Activated CD8-positive, alpha-beta T cell treated with anti-CD3 and anti-CD28 coated beads, Interleukin-2, amount 10 ng/mL, durations not matched to agents 7 days and 5 days (primary cell): Measurements from ENCODE around the gene RFX4. TPM values are rescaled to one million over a fixed set of nuclear protein-coding genes. Genes with fewer than 3 reads are reported as not detected.

ENCODE experiments used
- ATAC-seq: fragments of 150-1000 bp; cut with Tn5 transposase; one replicate; pipeline ENCODE4 v1.10.0; 2021; ENCODE audit warnings: moderate library complexity
- CTCF ChIA-PET: fragments of 350-600 bp; sonication (Branson Sonifier 250); formaldehyde crosslinking; loops from one replicate; lab custom pipeline; 2021; ENCODE audit warnings: antibody characterized with exemption; lab: Charles Lee
- POLR2A ChIA-PET: fragments of 350-600 bp; sonication (Branson Sonifier 250); formaldehyde crosslinking; loops from one replicate; lab custom pipeline; 2021; ENCODE audit warnings: antibody characterized with exemption; lab: Charles Lee
- DNase-seq: peaks from one replicate; pipeline ENCODE4 v3.0.0-alpha.2; 2020
- H3K27ac Mint-ChIP-seq: one replicate; pipeline ENCODE4 v1.8.0; 2021; ENCODE audit warnings: mild to moderate bottlenecking, mixed read lengths
- H3K27me3 Mint-ChIP-seq: one replicate; pipeline ENCODE4 v1.8.0; 2021; ENCODE audit warnings: low read depth, mixed read lengths
- H3K36me3 Mint-ChIP-seq: one replicate; pipeline ENCODE4 v1.8.0; 2021; ENCODE audit warnings: low read depth, mixed read lengths
- H3K4me1 Mint-ChIP-seq: one replicate; pipeline ENCODE4 v1.8.0; 2021; ENCODE audit warnings: low read depth, mixed read lengths
- H3K4me3 Mint-ChIP-seq: one replicate; pipeline ENCODE4 v1.8.0; 2021; ENCODE audit warnings: mild to moderate bottlenecking, mixed read lengths
- H3K9me3 Mint-ChIP-seq: one replicate; pipeline ENCODE4 v1.8.0; 2022; ENCODE audit warnings: mixed read lengths; ENCODE audit not compliant: insufficient read depth
- total RNA-seq, 2 experiments: library from RNA; stranded (reverse); gene quantifications; one replicate each; pipeline ENCODE4 v1.2.3, GENCODE V29; 2021

RFX4 gene
- total RNA-seq, 2 experiments from 2014 or later = not detected

DNA sequence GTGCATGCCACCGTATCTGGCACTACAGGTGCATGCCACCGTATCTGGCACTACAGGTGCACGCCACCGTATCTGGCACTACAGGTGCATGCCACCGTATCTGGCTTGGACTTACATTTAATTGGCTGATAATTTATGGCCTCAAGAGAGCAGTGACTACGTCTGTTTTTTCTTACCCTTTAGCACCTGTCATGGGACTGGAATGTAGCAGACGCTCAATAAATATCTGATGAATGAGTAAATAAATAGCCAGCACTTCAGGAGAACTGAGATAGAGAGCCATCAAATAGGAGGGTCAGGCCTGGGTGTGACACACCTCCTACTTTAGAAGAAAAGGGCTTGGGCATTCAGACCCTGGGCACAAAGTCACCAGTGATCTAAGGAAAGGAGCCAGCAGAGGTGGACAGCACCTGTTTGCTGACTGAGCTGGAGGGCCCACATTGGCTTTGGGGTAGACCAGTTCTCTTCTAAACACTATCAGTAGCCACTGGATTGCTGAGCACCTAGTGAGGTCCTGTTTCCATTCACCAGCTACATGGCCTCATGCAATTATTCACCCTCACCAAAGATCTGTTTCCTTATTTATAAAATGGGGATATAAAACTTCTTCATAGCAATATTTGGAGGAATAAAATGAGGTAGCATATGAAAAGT, 50.1 kb downstream of the RFX4 start:
- CTCF ChIA-PET = no interaction called here
- Mint-ChIP-seq H3K4me1 (no peaks in the 10 kb centered on the region), H3K9me3 (no peaks in the 10 kb centered on the region), H3K4me3 (no peak overlapping the region), H3K36me3 (no peaks in the 10 kb centered on the region), H3K27me3 (peaks cover 5% of the 10 kb centered on the region), H3K27ac (no peak overlapping the region)
- ATAC-seq (no peak), DNase-seq (no peak)
- POLR2A ChIA-PET = interaction anchor here (0.7 kb wide), 1 partner anchor 207 kb away, joined by 3 read pairs; no protein-coding TSS in a partner anchor

- Mint-ChIP-seq H3K36me3 (no peaks in the 10 kb centered on the region), H3K9me3 (no peaks in the 10 kb centered on the region), H3K4me3 (no peak overlapping the region), H3K27ac (no peak overlapping the region), H3K4me1 (no peaks in the 10 kb centered on the region), H3K27me3 (peaks cover 5% of the 10 kb centered on the region)
- DNase-seq = no peak
- CTCF ChIA-PET = no interaction called here
- no peak for ATAC-seq
- POLR2A ChIA-PET = no interaction called here
These were observed 50.6 kb downstream of the RFX4 start for GRCh38 chr12:106633451-106633823.

DNA sequence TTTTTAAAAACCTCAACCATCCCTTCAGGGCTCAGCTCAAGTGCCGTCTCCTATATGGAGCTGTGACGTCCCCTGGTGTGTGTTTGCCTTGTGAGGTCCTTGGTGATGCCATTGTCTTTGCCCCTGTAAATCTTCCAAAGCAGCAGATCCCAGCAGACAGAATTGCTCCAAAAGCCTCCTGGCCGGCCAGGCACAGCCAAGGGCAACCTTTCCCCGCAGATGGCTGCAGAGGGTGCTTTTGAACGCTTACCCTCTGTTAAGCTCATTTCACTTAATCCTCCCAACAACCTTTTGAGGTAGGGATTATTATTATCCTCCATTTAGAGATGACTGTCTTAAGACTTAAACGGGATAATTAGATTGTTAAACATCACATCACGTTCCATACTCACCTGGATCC, 51.4 kb downstream of the RFX4 start:
- CTCF ChIA-PET = interaction anchor here (1.5 kb wide), 1 partner anchor 208 kb away, joined by 5 read pairs; no protein-coding TSS in a partner anchor
- Mint-ChIP-seq H3K36me3 (no peaks in the 10 kb centered on the region), H3K4me1 (no peaks in the 10 kb centered on the region)

DNA sequence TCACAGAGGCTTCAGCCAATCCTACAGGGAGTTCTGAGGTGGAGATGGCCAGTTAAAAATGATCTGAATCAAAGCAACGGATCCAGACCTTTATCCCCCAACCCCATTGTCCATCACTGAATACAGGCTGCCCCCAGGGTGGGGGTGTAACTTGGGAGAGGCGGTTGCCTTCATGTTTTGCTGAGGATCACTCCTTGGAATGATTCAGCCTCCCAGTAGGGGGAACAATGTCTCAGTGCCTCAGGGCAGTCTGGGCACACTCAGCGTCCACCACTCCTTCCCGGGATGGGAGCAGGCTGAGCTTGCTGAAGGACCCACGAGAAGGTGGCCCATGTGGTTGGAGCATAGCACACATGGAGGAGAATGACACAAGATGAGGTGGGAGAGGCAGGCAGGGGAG, 60.2 kb downstream of the RFX4 start:
- ChIA-PET POLR2A (no interaction called here), CTCF (no interaction called here)
- no peaks in the 10 kb centered on the region for H3K9me3 Mint-ChIP-seq
- no peak overlapping the region for H3K27ac Mint-ChIP-seq
- DNase-seq = no peak
- peaks cover 19% of the 10 kb centered on the region for H3K27me3 Mint-ChIP-seq
- no peaks in the 10 kb centered on the region for H3K4me1 Mint-ChIP-seq
- no peak overlapping the region for H3K4me3 Mint-ChIP-seq
- H3K36me3 Mint-ChIP-seq = no peaks in the 10 kb centered on the region
- no peak for ATAC-seq

More for the DNA sequence above, 51.4 kb downstream of the RFX4 start:
- ATAC-seq (no peak), DNase-seq (no peak)
- Mint-ChIP-seq H3K4me3 (no peak overlapping the region), H3K9me3 (no peaks in the 10 kb centered on the region), H3K27ac (no peak overlapping the region), H3K27me3 (peaks cover 5% of the 10 kb centered on the region)
- POLR2A ChIA-PET = no interaction called here

GRCh38 chr12:106644335-106645073, 61.7 kb downstream of the RFX4 start:
- DNase-seq (no peak), ATAC-seq (no peak)
- CTCF ChIA-PET = no interaction called here
- POLR2A ChIA-PET = no interaction called here
- Mint-ChIP-seq H3K27me3 (peaks cover 23% of the 10 kb centered on the region), H3K9me3 (no peaks in the 10 kb centered on the region), H3K4me3 (no peak overlapping the region), H3K36me3 (no peaks in the 10 kb centered on the region), H3K27ac (no peak overlapping the region), H3K4me1 (no peaks in the 10 kb centered on the region)

- Mint-ChIP-seq H3K27ac (no peak overlapping the region), H3K4me1 (no peaks in the 10 kb centered on the region), H3K27me3 (peaks cover 20% of the 10 kb centered on the region), H3K9me3 (no peaks in the 10 kb centered on the region), H3K4me3 (no peak overlapping the region), H3K36me3 (no peaks in the 10 kb centered on the region)
- DNase-seq = no peak
- ChIA-PET CTCF (no interaction called here), POLR2A (no interaction called here)
- no peak for ATAC-seq
These were observed 62.2 kb downstream of the RFX4 start for GRCh38 chr12:106645074-106645421.

DNA sequence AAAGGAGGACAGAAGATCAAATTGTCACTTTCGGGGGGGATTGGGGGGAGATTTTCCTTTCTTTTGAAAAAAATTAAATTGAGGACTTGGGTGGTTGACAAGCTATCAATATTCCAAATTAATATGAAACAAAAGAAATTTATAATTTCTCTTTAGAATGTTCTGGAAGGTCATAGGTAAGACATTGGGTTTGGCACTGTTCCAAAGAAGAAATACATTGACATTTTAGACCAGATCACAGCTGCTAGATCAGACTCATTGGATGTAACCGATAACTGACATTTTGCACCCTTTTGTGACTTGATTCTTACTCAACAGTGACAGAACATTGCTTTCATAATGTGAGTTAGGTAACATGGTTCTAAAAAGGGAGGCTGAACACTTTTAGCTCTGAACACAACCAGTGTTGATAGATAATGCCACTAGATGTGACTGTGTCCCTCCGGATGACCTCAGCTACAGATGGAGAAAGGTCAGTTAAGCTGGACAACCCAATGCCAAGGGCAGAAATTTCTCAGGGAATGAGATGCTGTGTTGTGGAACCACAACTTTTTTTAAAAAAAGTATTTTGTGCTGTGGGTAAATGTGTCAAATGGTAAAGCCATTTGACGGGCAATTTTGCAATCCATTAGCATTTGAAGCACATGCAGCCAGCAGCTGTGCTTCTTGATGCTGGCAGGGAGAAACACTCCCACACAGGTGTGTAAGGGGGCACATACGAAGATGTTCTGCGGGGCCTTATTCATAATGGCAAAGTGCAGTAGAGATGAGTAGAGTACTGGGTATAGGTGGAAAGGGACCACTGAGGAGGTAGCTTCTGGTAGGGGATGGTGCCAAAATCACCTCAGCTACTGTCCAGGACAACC, 62.9 kb downstream of the RFX4 start:
- Mint-ChIP-seq H3K9me3 (no peaks in the 10 kb centered on the region), H3K4me3 (no peak overlapping the region), H3K4me1 (no peaks in the 10 kb centered on the region), H3K27me3 (peaks cover 18% of the 10 kb centered on the region), H3K27ac (no peak overlapping the region), H3K36me3 (no peaks in the 10 kb centered on the region)
- DNase-seq = no peak
- POLR2A ChIA-PET = no interaction called here
- no peak for ATAC-seq
- CTCF ChIA-PET = no interaction called here

DNA sequence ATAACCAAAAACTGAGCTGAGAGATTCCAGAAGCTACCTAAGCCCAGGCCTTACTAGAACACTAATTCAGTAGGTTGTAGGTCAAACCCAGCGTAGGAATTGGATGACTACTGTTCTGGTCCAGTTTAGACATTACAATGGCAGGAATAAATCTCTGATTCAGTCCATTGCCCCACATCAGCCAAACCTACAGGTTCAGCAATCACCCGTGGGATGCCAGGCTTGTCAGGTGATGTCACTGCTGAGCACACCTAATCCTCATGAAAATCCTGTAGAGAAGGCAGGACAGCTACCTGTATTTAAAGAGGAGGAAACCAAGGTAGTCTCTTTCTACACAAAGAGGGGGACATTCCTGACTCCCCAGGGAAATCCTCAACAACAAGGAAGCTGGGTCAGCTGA, 63.7 kb downstream of the RFX4 start:
- DNase-seq (no peak), ATAC-seq (no peak)
- POLR2A ChIA-PET = no interaction called here
- H3K27ac Mint-ChIP-seq = no peak overlapping the region
- no peak overlapping the region for H3K4me3 Mint-ChIP-seq
- H3K4me1 Mint-ChIP-seq = no peaks in the 10 kb centered on the region
- no peaks in the 10 kb centered on the region for H3K36me3 Mint-ChIP-seq
- CTCF ChIA-PET = no interaction called here
- H3K9me3 Mint-ChIP-seq = no peaks in the 10 kb centered on the region
- H3K27me3 Mint-ChIP-seq = peaks cover 14% of the 10 kb centered on the region

- Mint-ChIP-seq H3K27ac (no peak overlapping the region), H3K4me1 (no peaks in the 10 kb centered on the region), H3K27me3 (peaks cover 11% of the 10 kb centered on the region), H3K4me3 (no peak overlapping the region), H3K9me3 (no peaks in the 10 kb centered on the region), H3K36me3 (no peaks in the 10 kb centered on the region)
- ChIA-PET POLR2A (no interaction called here), CTCF (no interaction called here)
- DNase-seq (no peak), ATAC-seq (no peak)
These were observed 65.2 kb downstream of the RFX4 start for GRCh38 chr12:106647793-106648514.

DNA sequence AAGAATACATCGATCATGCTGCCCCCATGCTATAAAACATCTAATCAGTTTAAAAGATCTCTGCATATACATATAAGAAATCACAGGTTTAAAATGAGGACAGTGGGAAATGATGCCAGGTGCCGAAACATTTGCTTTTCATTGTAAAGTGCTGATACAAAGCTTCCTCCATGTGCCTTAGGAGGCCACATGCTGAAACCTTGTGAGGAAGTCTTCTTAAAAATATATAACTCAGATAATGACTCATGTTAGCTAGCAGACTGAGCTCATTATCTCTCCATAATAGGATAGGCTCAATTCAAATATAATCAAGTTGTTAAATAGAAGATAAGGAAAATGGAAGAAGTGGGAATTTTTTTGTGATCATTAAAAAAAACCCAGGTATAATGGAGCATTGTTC, 65.9 kb downstream of the RFX4 start:
- ChIA-PET POLR2A (no interaction called here), CTCF (no interaction called here)
- Mint-ChIP-seq H3K4me1 (no peaks in the 10 kb centered on the region), H3K4me3 (no peak overlapping the region), H3K36me3 (no peaks in the 10 kb centered on the region), H3K27me3 (peaks cover 7% of the 10 kb centered on the region), H3K9me3 (no peaks in the 10 kb centered on the region), H3K27ac (no peak overlapping the region)
- no peak for ATAC-seq
- DNase-seq = no peak

GRCh38 chr12:106651552-106651951, 68.7 kb downstream of the RFX4 start:
- Mint-ChIP-seq H3K4me1 (no peaks in the 10 kb centered on the region), H3K27me3 (peaks cover 8% of the 10 kb centered on the region), H3K4me3 (no peak overlapping the region), H3K9me3 (no peaks in the 10 kb centered on the region), H3K27ac (no peak overlapping the region), H3K36me3 (no peaks in the 10 kb centered on the region)
- ChIA-PET POLR2A (no interaction called here), CTCF (no interaction called here)
- ATAC-seq (no peak), DNase-seq (no peak)
